IPS DF 6.9 (cell line): ENCODE results near the gene KCMF1.

ENCODE experiments used
- DNase-seq: peaks from one replicate; pipeline ENCODE4 v3.0.0-alpha.2; 2013; ENCODE audit warnings: low read depth, low spot score
- H3K27ac ChIP-seq: one replicate; pipeline ENCODE4 v1.5.1; 2013; ENCODE audit warnings: low read length, control low read depth
- H3K27me3 ChIP-seq: 2 replicates; pipeline ENCODE4 v1.6.1; 2013; ENCODE audit warnings: mild to moderate bottlenecking, low read length; ENCODE audit not compliant: control insufficient read depth, insufficient read depth
- H3K36me3 ChIP-seq: 2 replicates; pipeline ENCODE4 v1.6.1; 2013; ENCODE audit warnings: low read length; ENCODE audit not compliant: control insufficient read depth, insufficient read depth
- H3K4me1 ChIP-seq: 2 replicates; pipeline ENCODE4 v1.6.1; 2013; ENCODE audit warnings: low read length; ENCODE audit not compliant: control insufficient read depth, insufficient read depth
- H3K4me3 ChIP-seq: 2 replicates; pipeline ENCODE4 v1.5.1; 2013; ENCODE audit warnings: mild to moderate bottlenecking, low read length
- H3K9me3 ChIP-seq: 2 replicates; pipeline ENCODE4 v1.6.1; 2013; ENCODE audit warnings: low read length, inconsistent platforms; ENCODE audit not compliant: control insufficient read depth, insufficient read depth
- WGBS: extraction: QIAGEN DNeasy Blood & Tissue Kit; methylation state at CpG from one replicate; pipeline ENCODE4 v1.1.7; 2013; ENCODE audit warnings: mixed read lengths, missing lambda C conversion rate; ENCODE audit not compliant: insufficient read length, insufficient coverage; 5-methylcytosine and 5-hydroxymethylcytosine counted together

Gene KCMF1

DNA sequence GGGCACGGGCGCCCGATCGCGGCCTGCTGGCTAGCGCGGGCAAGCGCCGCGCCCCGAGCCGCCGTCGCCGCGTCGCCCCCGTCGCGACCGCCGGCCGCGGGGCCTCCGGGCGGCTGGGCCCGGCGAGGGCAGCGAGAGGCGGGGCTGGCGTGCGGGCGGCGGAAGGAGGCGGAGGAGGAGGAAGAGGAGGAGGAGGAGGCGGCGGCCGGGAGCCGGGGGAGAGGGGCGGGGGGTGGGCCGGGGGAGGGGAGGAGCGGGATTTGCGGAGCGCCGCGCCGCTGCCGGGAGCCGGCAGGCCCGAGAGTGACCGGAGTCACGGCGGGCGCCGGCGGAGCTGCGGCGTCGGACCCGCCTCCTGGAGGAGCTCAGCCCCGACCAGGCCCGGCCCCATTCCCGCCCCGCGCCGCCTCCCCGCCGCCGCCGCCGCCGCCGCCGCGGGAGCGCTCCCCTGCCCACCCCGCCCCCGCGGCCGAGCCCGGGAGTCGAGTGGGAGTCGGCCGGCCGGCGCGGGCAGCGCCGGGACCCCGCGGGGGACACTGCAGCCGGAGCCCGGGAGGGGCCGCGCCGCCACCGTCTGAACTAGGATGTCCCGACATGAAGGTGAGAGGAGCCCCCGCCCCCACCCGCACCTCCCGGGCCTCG, at the start of gene KCMF1:
Gene KCMF1, plus strand, starts transcription at position 294 of the 642 bp plus-strand sequence. Its CDS starts 291 bp downstream, at position 585.
- no peak within 1 kb of the TSS for H3K27ac ChIP-seq
- no peaks in the 10 kb centered on the region; the same call in 1 of the 2 replicates for H3K36me3 ChIP-seq
- H3K4me1 ChIP-seq = no peaks in the 10 kb centered on the region; the same call in 1 of the 2 replicates
- no CpG with 5 or more reads among the region's 102 CpGs for WGBS
- H3K4me3 ChIP-seq = peak within 1 kb of the TSS; percentile 97
- DNase-seq = no peak
- no peaks in the 10 kb centered on the region for H3K27me3 ChIP-seq
- no peaks in the 10 kb centered on the region for H3K9me3 ChIP-seq

DNA sequence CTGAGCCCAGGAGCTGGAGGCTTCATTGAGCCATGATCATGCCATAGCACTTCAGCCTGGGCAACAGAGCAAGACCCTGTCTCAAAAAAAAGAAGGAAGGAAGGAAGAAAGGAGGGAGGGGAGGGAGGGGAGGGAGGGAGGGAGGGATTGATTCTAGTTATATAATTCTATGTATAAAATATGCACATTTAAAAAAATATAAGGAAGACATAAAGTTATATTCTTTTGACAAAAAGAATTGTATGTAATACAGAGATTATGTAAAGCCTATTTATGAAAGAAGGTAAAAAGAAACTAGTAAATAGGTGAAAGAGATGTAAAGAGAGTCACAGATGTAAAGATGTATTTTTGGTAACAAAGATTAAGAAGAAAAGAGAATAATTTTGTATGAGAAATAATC, 48.0 kb upstream of the KCMF1 start:
- Histone ChIP-seq H3K4me1 (peaks cover 7% of the 10 kb centered on the region), H3K27me3 (no peaks in the 10 kb centered on the region), H3K27ac (no peak overlapping the region), H3K9me3 (no peaks in the 10 kb centered on the region), H3K36me3 (no peaks in the 10 kb centered on the region), H3K4me3 (no peak overlapping the region)
- no peak for DNase-seq

DNA sequence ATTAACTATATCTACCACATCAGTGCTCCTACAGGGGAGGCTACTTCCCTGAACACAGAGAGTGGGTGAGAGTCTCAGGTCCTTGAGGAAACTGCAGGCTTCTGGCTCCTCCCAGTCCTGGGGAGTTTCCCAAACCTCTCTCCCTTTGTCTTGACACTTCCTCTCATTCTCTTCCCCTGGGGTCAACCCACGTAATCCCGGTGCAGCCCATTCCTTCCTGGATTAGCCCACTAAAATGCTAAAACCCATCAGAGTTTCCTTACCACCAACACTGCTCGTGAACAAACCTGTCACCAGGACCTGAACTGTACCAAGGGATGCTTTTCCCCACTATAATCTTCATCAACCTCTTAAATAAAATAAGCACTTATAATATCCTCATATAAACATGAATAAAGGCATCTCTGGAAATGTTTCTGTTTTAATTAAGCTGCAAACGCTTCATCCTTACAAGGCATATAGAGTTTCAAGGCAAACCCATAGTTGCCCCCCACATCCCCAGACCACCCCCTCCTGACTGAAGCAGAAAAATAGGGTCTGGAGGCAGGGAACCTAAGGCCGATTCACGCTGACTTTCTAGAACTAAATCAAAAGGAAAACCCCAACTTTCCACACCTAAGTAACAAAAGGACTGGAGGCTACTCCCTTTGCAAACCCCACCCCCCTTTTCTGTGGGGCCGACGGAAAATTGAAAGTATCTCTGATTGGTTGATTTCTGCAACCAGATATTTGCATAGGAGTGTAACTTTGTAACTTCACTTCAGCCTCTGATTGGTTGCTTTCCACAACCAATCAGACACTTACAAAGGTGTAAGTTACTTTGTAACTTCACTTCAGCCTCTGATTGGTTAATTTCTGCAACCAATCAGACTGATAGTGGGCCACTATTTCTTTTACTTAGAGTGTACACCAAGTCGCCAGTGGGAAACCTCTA, 46.5 kb upstream of the KCMF1 start:
- DNase-seq = no peak
- Histone ChIP-seq H3K4me3 (no peak overlapping the region), H3K4me1 (peaks cover 7% of the 10 kb centered on the region), H3K27me3 (no peaks in the 10 kb centered on the region), H3K36me3 (no peaks in the 10 kb centered on the region), H3K9me3 (no peaks in the 10 kb centered on the region), H3K27ac (no peak overlapping the region)
- no CpG with 5 or more reads among the region's 9 CpGs for WGBS

DNA sequence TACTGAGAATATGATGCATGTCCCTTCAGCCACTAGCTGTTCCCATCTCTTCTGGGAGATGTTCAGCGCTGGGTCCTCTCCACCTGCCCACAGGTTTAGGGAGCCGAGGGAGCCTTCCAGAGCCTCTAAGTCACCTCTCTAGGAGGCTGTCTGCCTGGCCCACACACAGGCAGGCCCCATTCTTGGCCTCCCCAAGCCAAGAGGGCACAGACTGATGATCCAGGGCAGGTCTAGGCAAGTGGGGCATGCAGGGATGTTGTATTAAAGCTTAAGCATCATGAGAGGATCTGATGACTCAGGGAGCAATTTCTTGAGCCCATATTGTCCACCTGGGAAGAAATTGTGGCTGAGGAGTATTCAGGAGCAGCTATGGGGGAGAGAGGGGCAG, 45.6 kb upstream of the KCMF1 start:
- WGBS = no CpG with 5 or more reads among the region's 2 CpGs
- Histone ChIP-seq H3K9me3 (no peaks in the 10 kb centered on the region), H3K27ac (no peak overlapping the region), H3K36me3 (no peaks in the 10 kb centered on the region), H3K27me3 (no peaks in the 10 kb centered on the region), H3K4me1 (peaks cover 7% of the 10 kb centered on the region), H3K4me3 (no peak overlapping the region)
- no peak for DNase-seq

DNA sequence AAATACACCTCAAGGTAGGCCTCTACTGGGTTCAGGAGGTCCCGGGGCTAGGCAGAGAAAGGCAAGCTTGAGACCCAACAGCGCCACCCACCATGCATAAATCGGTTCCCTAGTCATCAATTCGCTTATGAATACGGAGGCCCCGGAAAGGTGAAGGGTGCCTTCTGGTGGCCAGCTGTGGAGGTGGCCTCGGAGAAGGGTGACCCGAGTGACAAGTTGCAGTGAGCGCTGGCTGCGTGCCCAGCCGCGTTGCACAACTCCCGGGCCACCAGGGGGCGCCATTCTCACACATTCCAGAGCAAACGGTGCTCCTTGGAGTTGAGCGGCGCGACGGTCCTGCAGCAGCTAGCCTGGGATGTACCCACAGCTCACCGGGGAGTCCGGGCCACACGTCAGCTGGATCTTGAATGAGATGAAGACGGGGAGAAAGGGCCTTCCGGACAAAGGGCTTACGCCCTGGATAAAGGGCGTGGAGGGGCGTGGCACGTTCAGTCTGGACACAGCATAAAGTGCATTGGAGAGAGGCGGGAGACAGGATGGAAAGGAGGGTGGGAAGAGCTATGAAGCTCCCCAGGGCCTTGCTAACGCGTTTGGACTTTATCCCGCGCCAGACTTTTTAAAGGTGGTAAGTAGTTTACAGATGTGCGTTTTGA, 45.1 kb upstream of the KCMF1 start:
- Histone ChIP-seq H3K27ac (no peak overlapping the region), H3K36me3 (no peaks in the 10 kb centered on the region), H3K4me1 (peaks cover 7% of the 10 kb centered on the region), H3K9me3 (no peaks in the 10 kb centered on the region), H3K27me3 (no peaks in the 10 kb centered on the region), H3K4me3 (peak overlapping the region; percentile 13; the same call in 1 of the 2 replicates)
- peak; percentile 95 for DNase-seq
- WGBS = no CpG with 5 or more reads among the region's 34 CpGs

DNA sequence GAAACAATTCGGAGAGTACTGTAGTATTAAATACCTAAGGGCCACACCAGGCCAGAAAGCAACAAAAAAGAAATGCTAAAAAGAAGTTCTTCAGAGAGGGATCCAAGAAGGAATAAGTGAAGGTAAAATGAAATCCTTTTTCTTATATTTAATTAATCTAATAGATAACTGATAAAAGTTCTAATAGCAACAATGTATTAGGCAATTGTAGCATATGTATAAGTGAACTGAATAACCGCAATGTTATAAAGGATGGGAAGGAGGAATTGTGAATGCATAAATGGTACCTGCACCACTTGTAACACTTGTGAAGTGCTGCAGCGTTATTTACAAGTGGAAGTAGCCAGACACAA, 43.7 kb upstream of the KCMF1 start:
- DNase-seq = no peak
- H3K4me1 ChIP-seq = peaks cover 7% of the 10 kb centered on the region
- no peak overlapping the region for H3K4me3 ChIP-seq
- no peaks in the 10 kb centered on the region for H3K9me3 ChIP-seq
- no peaks in the 10 kb centered on the region for H3K27me3 ChIP-seq
- no peaks in the 10 kb centered on the region for H3K36me3 ChIP-seq
- no CpG with 5 or more reads among the region's 3 CpGs for WGBS
- H3K27ac ChIP-seq = no peak overlapping the region

DNA sequence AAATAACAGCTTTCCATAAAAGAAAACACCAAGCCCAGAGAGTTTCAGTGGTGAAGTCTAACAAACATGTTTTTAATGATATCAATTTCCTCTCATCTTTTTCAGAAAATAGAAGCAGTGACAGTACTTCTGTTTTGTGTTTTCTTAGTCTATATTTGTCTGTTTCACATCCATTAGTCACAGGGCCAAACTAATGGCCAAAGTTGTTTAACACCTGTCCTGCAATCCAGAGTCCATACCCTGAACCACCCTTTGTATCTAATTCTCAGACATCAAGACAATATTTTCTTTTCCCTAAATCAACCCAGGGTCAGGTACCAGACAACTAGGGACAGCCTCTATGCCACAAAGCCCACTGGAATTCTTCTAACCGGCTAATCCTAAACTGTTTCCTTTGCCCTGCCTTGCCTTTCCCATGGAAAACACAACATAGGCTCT, 39.6 kb upstream of the KCMF1 start:
- H3K4me3 ChIP-seq = no peak overlapping the region
- no peaks in the 10 kb centered on the region for H3K36me3 ChIP-seq
- WGBS = no CpG with 5 or more reads among the region's 1 CpG
- H3K27me3 ChIP-seq = no peaks in the 10 kb centered on the region
- no peak for DNase-seq
- H3K27ac ChIP-seq = no peak overlapping the region
- H3K9me3 ChIP-seq = no peaks in the 10 kb centered on the region
- no peaks in the 10 kb centered on the region; the same call in 1 of the 2 replicates for H3K4me1 ChIP-seq

DNA sequence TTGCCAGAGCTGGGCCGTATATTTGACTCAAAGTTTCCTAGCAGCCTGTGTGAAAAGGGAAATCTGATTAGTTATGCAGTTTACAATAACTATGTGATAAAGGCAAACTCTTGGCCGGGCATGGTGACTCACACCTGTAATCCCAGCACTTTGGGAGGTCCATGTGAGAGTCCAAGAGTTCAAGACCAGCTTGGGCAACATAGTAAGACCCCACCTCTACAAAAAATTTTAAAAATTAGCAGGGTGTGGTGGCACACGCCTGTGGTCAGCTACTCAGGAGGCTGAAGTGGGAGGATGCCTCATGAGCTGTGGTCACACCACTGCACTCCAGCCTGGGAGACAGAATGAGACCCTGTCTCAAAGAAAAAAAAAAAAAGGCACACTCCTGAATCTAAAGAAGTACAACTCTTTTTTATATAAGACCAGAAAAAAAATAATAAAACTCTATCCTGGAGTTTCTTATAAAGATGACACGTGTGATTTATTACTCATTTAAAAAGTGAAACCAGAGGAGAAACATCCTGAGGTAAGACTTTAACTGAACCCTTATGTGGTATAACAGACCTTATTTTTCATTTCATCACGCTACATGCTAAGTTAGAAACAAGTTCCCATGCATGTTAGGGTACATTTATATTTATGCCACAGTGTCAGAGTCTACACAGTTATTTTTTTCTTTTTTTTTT, 32.6 kb upstream of the KCMF1 start:
- Histone ChIP-seq H3K36me3 (no peaks in the 10 kb centered on the region), H3K4me1 (0 out of 2 replicates have a peak, but pooled peaks cover 2% of the 10 kb centered on the region), H3K4me3 (no peak overlapping the region), H3K27me3 (no peaks in the 10 kb centered on the region), H3K27ac (no peak overlapping the region), H3K9me3 (no peaks in the 10 kb centered on the region)
- no CpG with 5 or more reads among the region's 5 CpGs for WGBS
- DNase-seq = no peak

DNA sequence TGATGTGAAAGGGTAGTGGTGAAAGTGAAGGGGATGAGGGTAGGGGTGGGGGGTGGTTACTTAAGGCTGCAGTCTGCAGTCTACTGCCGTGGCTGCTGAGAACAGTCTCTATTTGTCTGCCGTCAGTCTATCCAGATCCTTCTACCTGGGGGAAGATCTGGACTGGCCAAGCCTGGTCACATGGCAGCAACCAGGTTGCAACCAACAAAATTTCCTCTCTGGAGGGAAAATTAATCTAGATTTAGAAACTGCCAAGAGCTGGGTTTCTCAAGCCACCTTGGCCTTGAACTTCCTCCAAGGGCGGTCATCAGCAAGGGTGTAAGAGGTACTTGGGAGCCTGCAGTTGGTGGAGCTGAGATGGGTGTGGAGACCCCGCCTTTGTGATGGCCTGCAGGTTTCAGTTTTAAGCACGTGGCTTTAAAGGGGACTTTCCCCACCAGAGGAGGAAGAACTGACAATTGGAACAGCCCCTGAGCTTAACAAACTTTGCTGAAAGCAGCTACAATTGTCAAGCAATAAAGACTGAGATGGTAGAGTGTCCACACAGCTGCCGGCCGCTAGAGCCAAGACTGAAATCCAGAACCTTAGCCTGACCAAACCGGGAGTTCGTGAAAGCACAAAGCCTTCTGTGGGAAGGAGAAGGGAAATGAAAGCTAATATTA, 31.4 kb upstream of the KCMF1 start:
- H3K4me3 ChIP-seq = no peak overlapping the region
- WGBS = no CpG with 5 or more reads among the region's 9 CpGs
- H3K9me3 ChIP-seq = no peaks in the 10 kb centered on the region
- H3K27ac ChIP-seq = no peak overlapping the region
- 0 out of 2 replicates have a peak, but pooled peaks cover 2% of the 10 kb centered on the region for H3K4me1 ChIP-seq
- no peaks in the 10 kb centered on the region for H3K27me3 ChIP-seq
- no peak for DNase-seq
- H3K36me3 ChIP-seq = no peaks in the 10 kb centered on the region
